HL-60 (cell line): ENCODE results near the gene TM4SF1.

Experiments used
- DNase-seq, 2 experiments: peaks; one replicate each; pipeline ENCODE4 v3.0.0-alpha.2; 2010 to 2020; ENCODE audit warnings: low read depth in 1 of 2, low spot score in 1 of 2
- H3K27ac ChIP-seq: fragments of 250-450 bp; sonication (Bioruptor Pico); replicated peaks from 2 replicates; pipeline ENCODE4 v1.5.1; 2020; ENCODE audit warnings: mild to moderate bottlenecking, moderate library complexity
- H3K27me3 ChIP-seq: fragments of 250-450 bp; sonication (Bioruptor Pico); 2 replicates; pipeline ENCODE4 v1.5.1; 2021; ENCODE audit warnings: mild to moderate bottlenecking, moderate library complexity; ENCODE audit not compliant: insufficient read depth, poor library complexity, severe bottlenecking
- H3K4me3 ChIP-seq: replicated peaks from 2 replicates; pipeline ENCODE4 v1.5.1; 2011; ENCODE audit warnings: mild to moderate bottlenecking, control low read depth, low read length; ENCODE audit not compliant: insufficient read depth
- GABPA ChIP-seq: IDR thresholded peaks from 2 replicates; pipeline ENCODE4 v1.6.1; 2012; ENCODE audit warnings: low read depth
- POLR2AphosphoS5 ChIP-seq: IDR thresholded peaks from 2 replicates; pipeline ENCODE4 v1.6.1; 2012; ENCODE audit warnings: low read depth
- SPI1 ChIP-seq: IDR thresholded peaks from 2 replicates; pipeline ENCODE4 v1.6.1; 2012; ENCODE audit warnings: low read depth, mild to moderate bottlenecking, borderline replicate concordance
- TF ChIP-seq, protein P1 (sequence below): IDR thresholded peaks from one replicate; pipeline ENCODE4 v1.5.1; 2011; ENCODE audit warnings: low read length, control low read depth, inconsistent platforms; ENCODE audit not compliant: insufficient read depth
- TF ChIP-seq, protein P2 (sequence below): IDR thresholded peaks from 2 replicates; pipeline ENCODE4 v1.6.1; 2012; ENCODE audit warnings: low read depth; ENCODE audit not compliant: insufficient replicate concordance

Gene TM4SF1

DNA sequence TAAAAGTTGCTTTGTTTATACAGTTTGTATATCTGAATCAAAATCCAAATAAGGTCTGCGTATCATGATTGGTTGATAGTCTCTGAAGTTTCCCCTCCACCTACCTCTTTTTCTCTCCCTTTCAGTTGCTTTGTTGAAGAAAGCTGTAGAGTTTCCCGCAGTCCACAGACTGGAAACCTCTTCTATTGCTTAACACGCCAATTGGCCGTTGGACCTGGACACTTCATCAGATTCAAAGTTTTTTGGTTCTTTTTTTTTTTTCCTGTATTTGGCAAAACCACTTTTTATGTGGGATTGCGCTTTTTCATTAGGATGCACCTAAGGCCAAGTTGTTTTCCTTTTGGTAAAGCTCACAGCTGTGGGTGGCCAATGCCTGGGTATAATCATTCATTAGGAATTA lies 14.5 kb upstream of the TM4SF1 start:
- TF ChIP-seq, protein P1, sequence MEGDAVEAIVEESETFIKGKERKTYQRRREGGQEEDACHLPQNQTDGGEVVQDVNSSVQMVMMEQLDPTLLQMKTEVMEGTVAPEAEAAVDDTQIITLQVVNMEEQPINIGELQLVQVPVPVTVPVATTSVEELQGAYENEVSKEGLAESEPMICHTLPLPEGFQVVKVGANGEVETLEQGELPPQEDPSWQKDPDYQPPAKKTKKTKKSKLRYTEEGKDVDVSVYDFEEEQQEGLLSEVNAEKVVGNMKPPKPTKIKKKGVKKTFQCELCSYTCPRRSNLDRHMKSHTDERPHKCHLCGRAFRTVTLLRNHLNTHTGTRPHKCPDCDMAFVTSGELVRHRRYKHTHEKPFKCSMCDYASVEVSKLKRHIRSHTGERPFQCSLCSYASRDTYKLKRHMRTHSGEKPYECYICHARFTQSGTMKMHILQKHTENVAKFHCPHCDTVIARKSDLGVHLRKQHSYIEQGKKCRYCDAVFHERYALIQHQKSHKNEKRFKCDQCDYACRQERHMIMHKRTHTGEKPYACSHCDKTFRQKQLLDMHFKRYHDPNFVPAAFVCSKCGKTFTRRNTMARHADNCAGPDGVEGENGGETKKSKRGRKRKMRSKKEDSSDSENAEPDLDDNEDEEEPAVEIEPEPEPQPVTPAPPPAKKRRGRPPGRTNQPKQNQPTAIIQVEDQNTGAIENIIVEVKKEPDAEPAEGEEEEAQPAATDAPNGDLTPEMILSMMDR = no peak
- no peak for TF ChIP-seq GABPA
- no peak overlapping the region for H3K27ac ChIP-seq
- no peak overlapping the region for H3K4me3 ChIP-seq
- no peak for DNase-seq
- no peaks in the 10 kb centered on the region for H3K27me3 ChIP-seq

DNA sequence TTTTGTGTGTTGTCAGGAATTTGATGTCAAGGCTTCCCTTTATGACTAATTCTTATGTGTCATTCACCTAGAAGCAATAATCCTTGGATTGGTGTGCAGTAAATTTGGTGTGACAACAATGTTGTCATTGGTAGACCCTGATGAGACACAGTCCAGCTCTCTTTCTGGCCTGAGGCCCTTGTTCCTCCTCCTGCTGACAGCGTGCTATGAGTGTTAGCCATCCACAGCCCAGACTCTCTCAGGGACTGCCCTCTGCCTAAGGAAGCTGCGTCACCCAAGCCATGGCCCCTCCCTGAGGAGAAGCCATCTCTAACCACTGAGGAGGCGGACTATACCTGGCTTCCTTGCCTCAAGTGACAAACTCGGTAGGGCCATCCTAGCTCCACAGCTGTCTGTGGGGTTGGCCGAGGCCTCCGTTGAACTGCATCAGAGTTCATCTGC lies 13.3 kb upstream of the TM4SF1 start:
- DNase-seq = no peak
- TF ChIP-seq, protein P2, sequence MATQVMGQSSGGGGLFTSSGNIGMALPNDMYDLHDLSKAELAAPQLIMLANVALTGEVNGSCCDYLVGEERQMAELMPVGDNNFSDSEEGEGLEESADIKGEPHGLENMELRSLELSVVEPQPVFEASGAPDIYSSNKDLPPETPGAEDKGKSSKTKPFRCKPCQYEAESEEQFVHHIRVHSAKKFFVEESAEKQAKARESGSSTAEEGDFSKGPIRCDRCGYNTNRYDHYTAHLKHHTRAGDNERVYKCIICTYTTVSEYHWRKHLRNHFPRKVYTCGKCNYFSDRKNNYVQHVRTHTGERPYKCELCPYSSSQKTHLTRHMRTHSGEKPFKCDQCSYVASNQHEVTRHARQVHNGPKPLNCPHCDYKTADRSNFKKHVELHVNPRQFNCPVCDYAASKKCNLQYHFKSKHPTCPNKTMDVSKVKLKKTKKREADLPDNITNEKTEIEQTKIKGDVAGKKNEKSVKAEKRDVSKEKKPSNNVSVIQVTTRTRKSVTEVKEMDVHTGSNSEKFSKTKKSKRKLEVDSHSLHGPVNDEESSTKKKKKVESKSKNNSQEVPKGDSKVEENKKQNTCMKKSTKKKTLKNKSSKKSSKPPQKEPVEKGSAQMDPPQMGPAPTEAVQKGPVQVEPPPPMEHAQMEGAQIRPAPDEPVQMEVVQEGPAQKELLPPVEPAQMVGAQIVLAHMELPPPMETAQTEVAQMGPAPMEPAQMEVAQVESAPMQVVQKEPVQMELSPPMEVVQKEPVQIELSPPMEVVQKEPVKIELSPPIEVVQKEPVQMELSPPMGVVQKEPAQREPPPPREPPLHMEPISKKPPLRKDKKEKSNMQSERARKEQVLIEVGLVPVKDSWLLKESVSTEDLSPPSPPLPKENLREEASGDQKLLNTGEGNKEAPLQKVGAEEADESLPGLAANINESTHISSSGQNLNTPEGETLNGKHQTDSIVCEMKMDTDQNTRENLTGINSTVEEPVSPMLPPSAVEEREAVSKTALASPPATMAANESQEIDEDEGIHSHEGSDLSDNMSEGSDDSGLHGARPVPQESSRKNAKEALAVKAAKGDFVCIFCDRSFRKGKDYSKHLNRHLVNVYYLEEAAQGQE = no peak
- TF ChIP-seq SPI1 = no peak

DNA sequence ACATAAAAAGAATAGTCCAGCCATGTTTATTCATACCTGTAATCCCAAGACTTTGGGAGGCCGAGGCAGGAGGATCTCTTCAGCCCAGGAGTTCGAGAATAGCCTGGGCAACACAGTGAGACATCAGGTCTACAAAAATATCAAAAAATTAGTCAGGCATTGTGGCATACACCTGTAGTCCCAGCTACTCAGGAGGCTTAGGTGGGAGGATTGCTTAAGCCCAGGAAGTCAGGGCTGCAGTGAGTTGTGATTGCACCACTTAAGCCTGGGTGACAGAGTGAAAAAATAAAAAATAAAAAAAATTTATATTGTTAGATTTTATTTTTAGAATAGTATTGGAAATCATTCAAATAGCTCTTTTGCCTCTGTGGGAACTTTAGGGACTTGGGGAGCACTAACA lies 12.8 kb upstream of the TM4SF1 start:
- Histone ChIP-seq H3K4me3 (no peak overlapping the region), H3K27ac (no peak overlapping the region), H3K27me3 (no peaks in the 10 kb centered on the region)
- TF ChIP-seq GABPA = no peak
- DNase-seq = no peak

More for the DNA sequence above, 13.3 kb upstream of the TM4SF1 start:
- Histone ChIP-seq H3K27me3 (no peaks in the 10 kb centered on the region), H3K4me3 (no peak overlapping the region), H3K27ac (no peak overlapping the region)

DNA sequence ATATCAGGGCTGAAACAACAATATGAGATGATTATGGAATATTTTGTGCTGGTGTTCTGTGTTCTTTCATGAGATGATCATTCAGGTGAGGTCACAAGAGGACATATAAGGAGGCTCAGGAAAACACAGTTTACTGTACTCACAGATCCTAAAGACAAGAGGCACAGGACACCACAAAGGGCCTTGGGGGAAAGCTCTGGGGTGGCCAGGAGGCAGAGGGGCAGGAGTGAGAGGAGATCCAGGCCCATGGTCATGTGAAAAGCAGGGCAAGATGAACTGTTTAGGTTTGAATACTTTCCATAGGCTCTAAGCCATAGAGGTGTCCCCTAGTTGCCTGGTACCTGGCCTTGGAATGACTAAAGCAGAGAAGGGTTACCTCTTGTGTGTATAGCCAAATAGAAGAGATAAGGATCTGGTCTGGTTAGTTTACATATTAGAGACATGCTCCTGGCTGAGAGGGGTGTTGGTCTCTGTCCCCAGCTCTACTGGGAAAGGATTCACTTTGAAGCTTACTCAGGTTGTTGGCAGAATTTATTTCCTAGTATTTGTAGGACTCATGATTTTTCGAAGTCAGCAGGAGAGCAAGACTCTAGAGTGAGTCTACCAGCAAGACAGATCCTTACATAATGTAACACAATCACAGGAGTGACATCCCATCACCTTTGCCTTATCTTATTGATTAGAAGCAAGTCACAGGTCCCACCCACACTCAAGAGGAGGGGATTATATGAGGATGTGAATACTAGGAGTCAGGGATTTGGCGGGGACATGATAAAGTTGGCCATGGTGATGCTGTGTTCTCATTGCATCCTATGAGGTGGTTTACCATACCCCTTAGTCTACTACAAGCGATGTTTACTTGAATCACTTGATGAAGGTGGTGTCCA lies 11.3 kb upstream of the TM4SF1 start:
- Histone ChIP-seq H3K27ac (no peak overlapping the region), H3K4me3 (no peak overlapping the region), H3K27me3 (no peaks in the 10 kb centered on the region)
- DNase-seq = no peak
- TF ChIP-seq, protein P2 = no peak
- TF ChIP-seq POLR2AphosphoS5 (no peak), SPI1 (no peak), GABPA (no peak)
- TF ChIP-seq, protein P1 = no peak

DNA sequence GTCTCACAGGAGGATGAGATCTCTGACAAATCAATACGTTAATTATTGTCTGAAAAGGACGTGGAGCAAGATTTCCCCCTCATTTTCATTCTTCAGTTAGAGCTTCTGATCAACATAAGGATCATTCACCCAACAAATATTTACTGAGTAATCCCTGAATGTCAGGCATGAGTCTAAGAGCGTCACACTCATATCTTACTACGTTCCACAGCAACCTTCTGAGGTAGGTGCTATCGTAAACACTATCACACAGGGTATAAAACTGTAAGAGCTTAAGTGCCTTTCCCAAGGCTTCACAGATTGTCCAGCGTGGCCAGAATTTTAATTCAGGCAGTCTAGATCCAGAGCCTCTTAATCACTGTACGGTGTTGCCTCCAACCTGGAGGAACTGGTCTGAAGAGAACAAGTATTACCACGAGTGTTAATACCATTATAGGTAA lies 10.6 kb upstream of the TM4SF1 start:
- TF ChIP-seq POLR2AphosphoS5 (no peak), SPI1 (no peak), GABPA (no peak)
- TF ChIP-seq, protein P1 = no peak
- TF ChIP-seq, protein P2 = no peak
- Histone ChIP-seq H3K27ac (no peak overlapping the region), H3K27me3 (no peaks in the 10 kb centered on the region), H3K4me3 (no peak overlapping the region)
- no peak for DNase-seq
